Type B pancreatic cell (in vitro differentiated cells): ENCODE results near the gene KCNN1. TPM values are rescaled to one million over a fixed set of nuclear protein-coding genes. Genes with fewer than 3 reads are reported as not detected.
A peak's percentile ranks its signal among the peaks of the same experiment; 100 is the strongest.
"Not testable (repeated sequence)": the region's sequence is repeated elsewhere in the genome, so short reads cannot be mapped to it uniquely, and the experiment has no call there.

Experiments
- DNase-seq: peaks from one replicate; pipeline ENCODE4 v3.0.0; 2021; ENCODE audit warnings: mixed read lengths; ENCODE audit not compliant: unreplicated experiment; ENCODE audit errors: extremely low spot score
- H3K27ac Mint-ChIP-seq: 2 replicates; pipeline ENCODE4 v1.8.0; 2021; ENCODE audit warnings: mild to moderate bottlenecking, mixed read lengths
- H3K27me3 Mint-ChIP-seq: 2 replicates; pipeline ENCODE4 v1.8.0; 2021; ENCODE audit warnings: mixed read lengths
- H3K36me3 Mint-ChIP-seq: 2 replicates; pipeline ENCODE4 v1.8.0; 2021; ENCODE audit warnings: mixed read lengths
- H3K4me1 Mint-ChIP-seq: one replicate; pipeline ENCODE4 v1.8.0; 2021; ENCODE audit warnings: mixed read lengths; ENCODE audit not compliant: unreplicated experiment
- H3K4me3 Mint-ChIP-seq: 2 replicates; pipeline ENCODE4 v1.8.0; 2021; ENCODE audit warnings: mild to moderate bottlenecking, mixed read lengths
- H3K9me3 Mint-ChIP-seq: 2 replicates; pipeline ENCODE4 v1.8.0; 2021; ENCODE audit warnings: mixed read lengths
- CTCF ChIP-seq: fragments of 200-600 bp; sonication (generic); conservative IDR thresholded peaks from 2 replicates; pipeline ENCODE4 v1.5.0; 2021; ENCODE audit warnings: antibody characterized with exemption, mild to moderate bottlenecking
- long read RNA-seq: library from polyadenylated mRNA; unstranded; transcript quantifications from one replicate; pipeline ENCODE4 v2.0.0, GENCODE V29; 2020
- total RNA-seq: library from RNA; stranded (reverse); gene quantifications from 2 replicates; pipeline ENCODE4 v1.2.1, GENCODE V29; 2021; ENCODE audit warnings: low replicate concordance

The KCNN1 gene
- total RNA-seq, result 13.4 and 15.3 TPM in 2 replicates
- long read RNA-seq, partial matches to known transcripts, result 1 of 1 reads
- long read RNA-seq, other reads (novel, unspliced or antisense), result 0 of 1 reads

- no peak for TF ChIP-seq CTCF
- DNase-seq, result no peak
- H3K27me3 Mint-ChIP-seq, result peaks cover 21% of the 10 kb centered on the region
- peak within 1 kb of the TSS; percentile 69 for H3K27ac Mint-ChIP-seq
- no peaks in the 10 kb centered on the region for H3K36me3 Mint-ChIP-seq
- no peaks in the 10 kb centered on the region for H3K4me1 Mint-ChIP-seq
- peak within 1 kb of the TSS; percentile 89 for H3K4me3 Mint-ChIP-seq
- no peaks in the 10 kb centered on the region for H3K9me3 Mint-ChIP-seq
These were observed at the start of gene KCNN1 for GRCh38 chr19:17966550-17967256. Gene KCNN1, plus strand, starts transcription at chr19:17967107. Its CDS starts 6,782 bp downstream, at chr19:17973889.

DNA sequence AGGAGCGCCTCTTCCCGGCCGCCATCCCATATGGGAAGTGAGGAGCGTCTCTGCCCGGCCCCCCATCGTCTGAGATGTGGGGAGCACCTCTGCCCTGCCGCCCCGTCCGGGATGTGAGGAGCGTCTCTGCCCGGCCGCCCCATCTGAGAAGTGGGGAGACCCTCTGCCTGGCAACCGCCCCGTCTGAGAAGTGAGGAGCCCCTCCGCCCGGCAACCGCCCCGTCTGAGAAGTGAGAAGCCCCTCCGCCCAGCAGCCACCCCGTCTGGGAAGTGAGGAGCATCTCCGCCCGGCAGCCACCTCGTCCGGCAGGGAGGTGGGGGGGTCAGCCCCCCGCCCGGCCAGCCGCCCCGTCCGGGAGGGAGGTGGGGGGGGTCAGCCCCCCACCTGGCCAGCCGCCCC lies 48.8 kb upstream of the KCNN1 start:
- H3K4me3 Mint-ChIP-seq, H3K4me1 Mint-ChIP-seq, H3K27ac Mint-ChIP-seq, DNase-seq, H3K36me3 Mint-ChIP-seq, H3K9me3 Mint-ChIP-seq, H3K27me3 Mint-ChIP-seq: not testable (repeated sequence)

DNA sequence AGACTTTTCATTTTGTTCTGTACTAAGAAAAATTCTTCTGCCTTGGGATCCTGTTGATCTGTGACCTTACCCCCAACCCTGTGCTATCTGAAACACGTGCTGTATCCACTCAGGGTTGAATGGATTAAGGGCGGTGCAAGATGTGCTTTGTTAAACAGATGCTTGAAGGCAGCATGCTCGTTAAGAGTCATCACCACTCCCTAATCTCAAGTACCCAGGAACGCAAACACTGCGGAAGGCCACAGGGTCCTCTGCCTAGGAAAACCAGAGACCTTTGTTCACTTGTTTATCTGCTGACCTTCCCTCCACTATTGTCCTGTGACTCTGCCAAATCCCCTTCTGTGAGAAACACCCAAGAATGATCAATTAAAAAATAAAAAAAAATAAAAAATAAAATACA lies 47.8 kb upstream of the KCNN1 start:
- not testable (repeated sequence) for H3K27ac Mint-ChIP-seq, DNase-seq, H3K27me3 Mint-ChIP-seq, H3K36me3 Mint-ChIP-seq, H3K4me1 Mint-ChIP-seq, H3K4me3 Mint-ChIP-seq, H3K9me3 Mint-ChIP-seq

DNA sequence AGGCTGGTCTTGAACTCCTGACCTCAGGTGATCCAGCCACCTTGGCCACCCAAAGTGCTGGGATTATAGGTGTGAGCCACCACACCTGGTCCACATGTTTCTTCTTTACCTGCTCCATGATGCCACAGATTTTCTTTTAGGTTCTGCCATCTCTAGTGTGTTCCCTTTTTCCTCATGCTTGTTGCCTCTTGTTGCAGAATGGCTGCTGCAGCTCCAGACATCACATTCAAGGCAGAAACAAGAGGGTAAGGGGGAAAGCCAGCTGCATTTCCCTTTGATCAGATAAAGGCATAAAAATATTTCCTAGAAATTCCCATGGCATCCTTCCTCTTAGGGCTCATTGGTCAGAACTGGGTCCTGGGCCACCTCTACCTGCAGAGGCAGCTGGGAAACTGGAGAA lies 46.4 kb upstream of the KCNN1 start:
- Mint-ChIP-seq H3K36me3 (no peaks in the 10 kb centered on the region), H3K27ac (no peak overlapping the region), H3K4me3 (no peak overlapping the region), H3K4me1 (no peaks in the 10 kb centered on the region), H3K9me3 (no peaks in the 10 kb centered on the region), H3K27me3 (no peaks in the 10 kb centered on the region)
- TF ChIP-seq CTCF, result no peak
- no peak for DNase-seq

GRCh38 chr19:17922138-17922537 lies 44.8 kb upstream of the KCNN1 start:
- Mint-ChIP-seq H3K36me3 (no peaks in the 10 kb centered on the region), H3K27ac (no peak overlapping the region), H3K4me1 (no peaks in the 10 kb centered on the region), H3K27me3 (peaks cover 4% of the 10 kb centered on the region), H3K9me3 (no peaks in the 10 kb centered on the region), H3K4me3 (no peak overlapping the region)
- TF ChIP-seq CTCF, result no peak
- DNase-seq, result no peak

- no peak overlapping the region for H3K4me3 Mint-ChIP-seq
- no peak for DNase-seq
- TF ChIP-seq CTCF, result no peak
- H3K4me1 Mint-ChIP-seq, result no peaks in the 10 kb centered on the region
- no peaks in the 10 kb centered on the region for H3K36me3 Mint-ChIP-seq
- H3K27me3 Mint-ChIP-seq, result peaks cover 8% of the 10 kb centered on the region
- no peaks in the 10 kb centered on the region for H3K9me3 Mint-ChIP-seq
- no peak overlapping the region for H3K27ac Mint-ChIP-seq
These were observed 40.9 kb upstream of the KCNN1 start for GRCh38 chr19:17926044-17926443.

- Mint-ChIP-seq H3K36me3 (no peaks in the 10 kb centered on the region), H3K9me3 (no peaks in the 10 kb centered on the region), H3K4me3 (no peak overlapping the region), H3K27me3 (peaks cover 8% of the 10 kb centered on the region), H3K27ac (peak overlapping the region; percentile 26), H3K4me1 (peaks cover 11% of the 10 kb centered on the region)
- DNase-seq, result no peak
- TF ChIP-seq CTCF, result no peak
These were observed 37.9 kb upstream of the KCNN1 start for GRCh38 chr19:17929056-17929455.
